C4-2B (cell line): ENCODE data around the gene CEP85.
A peak's percentile ranks its signal among the peaks of the same experiment; 100 is the strongest.

Experiments used
- H3K27ac ChIP-seq: fragments of 450-650 bp; 2 replicates; pipeline ENCODE4 v1.5.1; 2017
- ZFX ChIP-seq: fragments of 450-650 bp; IDR thresholded peaks from 2 replicates; pipeline ENCODE4 v1.6.1; 2017
- TF ChIP-seq, protein P1 (sequence below): fragments of 450-650 bp; conservative IDR thresholded peaks from 2 replicates; pipeline ENCODE4 v1.5.1; 2017; ENCODE audit warnings: mild to moderate bottlenecking

CEP85 gene

GRCh38 chr1:26278724-26279455 lies 44.9 kb downstream of the CEP85 start:
- TF ChIP-seq ZFX = no peak
- TF ChIP-seq, protein P1, sequence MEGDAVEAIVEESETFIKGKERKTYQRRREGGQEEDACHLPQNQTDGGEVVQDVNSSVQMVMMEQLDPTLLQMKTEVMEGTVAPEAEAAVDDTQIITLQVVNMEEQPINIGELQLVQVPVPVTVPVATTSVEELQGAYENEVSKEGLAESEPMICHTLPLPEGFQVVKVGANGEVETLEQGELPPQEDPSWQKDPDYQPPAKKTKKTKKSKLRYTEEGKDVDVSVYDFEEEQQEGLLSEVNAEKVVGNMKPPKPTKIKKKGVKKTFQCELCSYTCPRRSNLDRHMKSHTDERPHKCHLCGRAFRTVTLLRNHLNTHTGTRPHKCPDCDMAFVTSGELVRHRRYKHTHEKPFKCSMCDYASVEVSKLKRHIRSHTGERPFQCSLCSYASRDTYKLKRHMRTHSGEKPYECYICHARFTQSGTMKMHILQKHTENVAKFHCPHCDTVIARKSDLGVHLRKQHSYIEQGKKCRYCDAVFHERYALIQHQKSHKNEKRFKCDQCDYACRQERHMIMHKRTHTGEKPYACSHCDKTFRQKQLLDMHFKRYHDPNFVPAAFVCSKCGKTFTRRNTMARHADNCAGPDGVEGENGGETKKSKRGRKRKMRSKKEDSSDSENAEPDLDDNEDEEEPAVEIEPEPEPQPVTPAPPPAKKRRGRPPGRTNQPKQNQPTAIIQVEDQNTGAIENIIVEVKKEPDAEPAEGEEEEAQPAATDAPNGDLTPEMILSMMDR = no peak
- H3K27ac ChIP-seq = peak overlapping the region; percentile 76

GRCh38 chr1:26279456-26280332 lies 45.7 kb downstream of the CEP85 start, which contains the start of gene SH3BGRL3:
SH3BGRL3 (plus strand) TSS chr1:26280086; CDS start chr1:26280156, 70 bp downstream.
- no peak for TF ChIP-seq ZFX
- TF ChIP-seq, protein P1 = peak; percentile 46
- H3K27ac ChIP-seq = peak within 1 kb of the TSS; percentile 76

DNA sequence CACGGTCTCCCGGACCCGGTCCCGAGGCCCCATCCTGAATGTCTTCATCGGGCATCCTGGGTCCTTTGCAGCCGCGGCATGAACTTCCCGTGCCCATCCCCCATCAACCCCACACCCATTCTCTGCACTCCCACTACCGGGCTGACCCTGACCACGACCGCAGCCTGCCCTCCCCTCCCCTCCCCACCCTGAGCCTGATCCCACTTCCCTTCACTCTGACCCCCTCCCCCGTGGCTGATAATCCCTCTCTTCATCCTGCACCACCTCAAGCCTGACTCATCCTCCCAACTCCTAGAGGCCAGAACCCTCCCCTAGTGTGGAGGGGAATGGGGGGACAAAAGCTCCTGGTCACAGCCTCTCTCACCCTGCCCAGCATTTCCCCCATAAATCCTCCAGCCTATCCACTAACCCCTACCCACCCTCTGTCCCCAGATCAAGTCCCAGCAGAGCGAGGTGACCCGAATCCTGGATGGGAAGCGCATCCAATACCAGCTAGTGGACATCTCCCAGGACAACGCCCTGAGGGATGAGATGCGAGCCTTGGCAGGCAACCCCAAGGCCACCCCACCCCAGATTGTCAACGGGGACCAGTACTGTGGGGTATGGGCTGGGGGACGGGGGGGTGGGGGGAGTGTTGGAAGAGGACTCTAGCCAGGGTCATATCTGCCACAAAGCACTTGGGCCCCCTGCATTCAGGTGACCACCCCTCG lies 46.5 kb downstream of the CEP85 start:
- TF ChIP-seq, protein P1 = no peak
- no peak for TF ChIP-seq ZFX
- H3K27ac ChIP-seq = peak overlapping the region; percentile 76

DNA sequence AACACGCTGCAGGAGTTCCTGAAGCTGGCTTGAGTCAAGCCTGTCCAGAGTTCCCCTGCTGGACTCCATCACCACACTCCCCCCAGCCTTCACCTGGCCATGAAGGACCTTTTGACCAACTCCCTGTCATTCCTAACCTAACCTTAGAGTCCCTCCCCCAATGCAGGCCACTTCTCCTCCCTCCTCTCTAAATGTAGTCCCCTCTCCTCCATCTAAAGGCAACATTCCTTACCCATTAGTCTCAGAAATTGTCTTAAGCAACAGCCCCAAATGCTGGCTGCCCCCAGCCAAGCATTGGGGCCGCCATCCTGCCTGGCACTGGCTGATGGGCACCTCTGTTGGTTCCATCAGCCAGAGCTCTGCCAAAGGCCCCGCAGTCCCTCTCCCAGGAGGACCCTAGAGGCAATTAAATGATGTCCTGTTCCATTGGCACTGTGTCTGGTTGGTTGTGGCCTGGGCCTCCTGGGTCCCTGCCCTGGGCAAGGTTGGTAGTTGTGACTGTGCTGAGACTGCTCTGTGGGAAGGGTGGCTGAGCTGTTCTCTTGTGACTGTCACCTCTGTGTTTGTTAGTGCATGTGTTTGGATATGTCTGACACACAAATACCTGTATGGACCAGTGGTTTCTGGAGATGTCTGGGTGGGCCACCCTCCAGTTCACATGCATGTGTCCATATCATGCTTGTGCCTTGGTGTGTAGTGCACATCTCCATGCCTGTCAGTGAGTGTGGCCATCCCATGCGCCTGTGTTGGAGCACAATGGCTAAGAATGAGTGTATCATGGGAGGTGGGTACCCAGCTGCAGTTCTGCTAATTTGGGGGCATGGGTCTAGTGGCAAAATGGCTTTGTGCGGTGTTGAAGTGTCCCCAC lies 47.3 kb downstream of the CEP85 start:
- no peak overlapping the region for H3K27ac ChIP-seq
- TF ChIP-seq, protein P1 = no peak
- TF ChIP-seq ZFX = no peak

DNA sequence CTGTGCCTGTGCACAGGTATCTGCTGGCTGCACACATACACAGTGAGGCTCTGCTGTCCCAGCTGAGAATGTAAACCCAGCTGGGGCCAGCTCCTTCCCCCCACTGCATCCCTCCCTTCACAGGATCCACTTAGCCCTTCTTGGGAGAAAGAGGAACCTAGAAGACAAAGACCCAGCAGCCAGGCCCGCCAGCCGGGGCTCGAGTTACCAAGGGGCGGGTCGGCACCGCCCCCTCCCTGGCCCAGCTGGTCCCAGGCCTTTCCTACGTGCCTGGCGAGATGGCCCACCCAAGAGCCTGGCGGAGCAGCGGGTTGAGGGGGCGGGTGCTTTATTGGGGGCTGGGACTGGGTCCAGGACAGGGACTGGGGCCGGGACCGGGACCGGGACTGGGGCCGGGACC lies 48.0 kb downstream of the CEP85 start:
- no peak for TF ChIP-seq ZFX
- TF ChIP-seq, protein P1 = no peak
- H3K27ac ChIP-seq = no peak overlapping the region

GRCh38 chr1:26282401-26282918 lies 48.5 kb downstream of the CEP85 start:
- H3K27ac ChIP-seq = no peak overlapping the region
- TF ChIP-seq ZFX = no peak
- TF ChIP-seq, protein P1 = no peak
